Right renal pelvis (tissue), 4 donors: ENCODE measurements around the gene ASRGL1. TPM values are rescaled to one million over a fixed set of nuclear protein-coding genes. Genes with fewer than 3 reads are reported as not detected.

Experiments used
- DNase-seq, 4 donors: peaks; one replicate each; pipeline ENCODE4 v3.0.0-alpha.2; 2013; ENCODE audit warnings: low read depth in 4 of 4, low spot score in 3 of 4, missing footprints in 1 of 4
- polyA plus RNA-seq, 4 donors: library from polyadenylated mRNA; unstranded; fragments of 120-200 nt; gene quantifications; one replicate each; pipeline ENCODE4 v1.2.1, GENCODE V29; 2013; ENCODE audit not compliant: insufficient read length in 4 of 4

Gene ASRGL1
- polyA plus RNA-seq, 4 donors: 49.1 to 65.9 (median 59.6) TPM

- no peak for DNase-seq
Observed at GRCh38 chr11:62411524-62411923, 74.3 kb downstream of the ASRGL1 start.

DNA sequence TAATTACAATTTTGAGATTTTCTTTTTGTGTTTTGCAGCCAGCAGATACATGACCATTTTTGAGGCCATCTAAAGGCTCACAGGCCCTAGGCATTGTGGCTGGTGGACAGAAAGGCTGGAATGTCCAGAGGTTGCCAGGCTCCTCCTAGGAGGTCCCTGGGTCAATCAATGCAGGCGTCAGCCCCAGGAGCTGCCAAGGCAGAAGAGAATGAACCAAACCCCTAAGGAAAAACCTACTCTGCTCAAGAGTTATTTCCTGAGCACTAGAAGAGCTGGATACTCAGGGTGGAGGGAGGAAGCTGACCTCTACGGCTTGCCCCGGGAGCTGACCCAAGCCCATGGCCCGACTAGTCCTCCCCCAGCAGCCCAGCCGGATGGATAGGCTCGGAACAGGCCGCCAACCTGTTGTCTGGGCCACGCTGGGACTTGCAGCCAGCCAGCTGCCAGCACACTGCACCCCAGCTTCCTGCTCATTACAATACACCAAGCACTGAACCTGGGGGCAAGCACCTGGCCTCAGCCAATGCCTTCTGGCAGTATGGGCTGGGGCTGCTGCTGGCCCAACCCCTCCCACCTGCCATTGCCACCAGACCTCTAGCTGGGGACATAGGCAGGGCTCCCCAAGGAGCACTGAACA lies 75.9 kb downstream of the ASRGL1 start:
- DNase-seq: no peak

DNA sequence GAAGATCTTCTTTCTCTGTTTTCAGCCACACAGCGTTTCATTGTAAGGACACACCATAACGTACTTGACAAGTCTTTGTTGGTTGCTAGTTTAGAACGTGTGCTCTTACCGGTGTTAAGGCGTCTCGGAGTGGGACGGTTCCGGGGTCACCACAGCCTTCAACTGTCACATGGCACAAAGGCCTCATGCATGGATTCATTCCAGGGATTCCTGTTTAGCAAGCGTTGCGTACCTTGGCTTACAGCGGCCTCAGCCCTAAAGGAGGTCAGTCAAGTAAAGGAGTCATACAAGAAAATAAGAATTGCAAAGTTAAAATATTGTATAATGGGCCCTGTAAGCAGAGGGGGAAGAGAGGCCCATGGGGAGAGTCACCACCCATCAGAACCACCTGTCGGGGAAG lies 79.3 kb downstream of the ASRGL1 start:
- no peak for DNase-seq

DNA sequence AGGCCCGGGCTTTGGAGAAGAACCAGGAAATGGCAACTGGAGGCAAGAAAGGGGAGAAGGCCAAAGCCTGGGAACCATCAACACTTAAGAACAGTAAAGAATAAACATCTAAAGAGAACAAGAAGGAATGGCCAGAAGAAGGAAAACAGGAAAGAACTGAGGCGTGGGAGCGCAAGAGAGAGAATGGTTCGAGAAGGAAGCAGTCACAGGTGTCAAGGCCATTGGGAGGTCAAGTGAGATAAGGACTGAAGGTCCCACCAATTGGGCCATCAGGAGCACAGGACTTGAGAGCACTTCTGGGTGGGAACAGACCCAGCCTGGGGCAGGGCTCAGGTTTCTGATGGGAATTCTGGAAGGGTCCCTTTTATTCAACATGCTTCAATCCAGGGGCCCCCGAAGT lies 80.9 kb downstream of the ASRGL1 start:
- no peak for DNase-seq

DNA sequence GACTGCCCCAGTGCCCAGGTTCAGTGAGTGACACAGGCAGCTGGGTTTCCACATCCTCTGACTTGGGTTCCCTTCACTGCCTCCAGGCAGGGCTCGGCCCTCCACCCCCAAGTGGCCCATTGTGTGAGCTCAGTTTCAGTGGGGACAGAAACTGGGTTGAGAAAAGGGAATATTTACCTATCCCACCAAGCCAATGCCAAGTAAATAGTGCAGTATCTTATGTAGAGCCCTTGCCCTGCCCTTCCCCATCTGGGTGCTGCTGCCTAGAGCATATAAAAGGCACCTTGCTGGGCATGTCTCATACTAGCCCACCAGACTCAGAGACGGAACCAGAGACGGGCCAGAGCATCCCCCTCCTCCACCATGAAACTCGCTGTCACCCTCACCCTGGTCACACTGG lies 81.5 kb downstream of the ASRGL1 start, which contains the start of gene SCGB1A1:
Gene SCGB1A1, plus strand, starts transcription at position 301 of the 400 bp plus-strand sequence. Its CDS starts 63 bp downstream, at position 364.
- no peak for DNase-seq

DNA sequence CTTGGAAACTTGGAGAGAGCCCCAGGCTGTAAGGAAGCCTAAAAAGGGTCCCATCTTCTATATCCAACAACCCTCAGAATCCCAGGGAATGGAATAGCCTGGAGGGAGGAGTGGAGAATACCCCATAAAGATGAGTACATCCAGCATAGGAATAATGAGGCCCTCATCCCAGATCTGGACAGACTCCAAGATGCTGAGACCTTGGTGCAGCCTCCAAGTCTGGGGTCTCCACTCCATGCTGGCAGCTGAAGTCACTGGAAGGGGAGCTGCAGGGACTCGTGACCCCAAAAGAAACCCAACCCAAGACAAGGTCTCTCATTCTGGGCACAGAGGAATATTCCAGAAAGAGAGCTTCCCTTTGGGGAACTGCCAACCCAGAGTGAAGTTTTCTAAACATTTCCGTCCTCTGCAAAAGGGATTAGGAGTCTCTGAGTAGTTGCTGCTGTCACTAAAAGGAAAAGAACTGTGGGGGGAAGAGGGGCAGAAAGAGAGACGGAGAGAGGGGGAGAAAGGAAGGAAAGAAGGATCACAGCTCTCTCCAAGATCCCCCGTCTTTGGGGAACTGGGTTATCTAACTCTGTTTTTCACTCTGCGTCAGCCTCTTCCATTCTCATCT lies 82.2 kb downstream of the ASRGL1 start:
- no peak for DNase-seq

DNA sequence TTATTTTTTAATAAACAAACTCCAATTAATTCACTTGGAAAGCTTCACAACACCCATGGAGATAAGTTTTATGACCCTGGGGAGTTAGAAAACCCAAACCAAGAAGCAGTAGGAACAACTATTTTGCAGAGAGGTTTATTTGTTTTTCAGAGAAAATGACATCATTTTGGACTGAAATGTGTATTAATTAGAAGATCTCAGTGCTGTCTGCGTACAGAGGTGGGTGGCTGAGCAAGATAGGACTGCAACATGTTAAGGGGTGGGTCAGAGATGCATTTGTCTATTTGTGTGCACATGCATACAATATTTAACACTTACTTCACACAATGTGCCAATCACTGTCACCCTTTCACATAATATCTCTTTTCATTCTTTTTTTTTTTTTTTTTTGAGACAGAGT lies 82.7 kb downstream of the ASRGL1 start:
- no peak for DNase-seq

- DNase-seq: no peak
Observed at GRCh38 chr11:62420882-62421281, 83.6 kb downstream of the ASRGL1 start.

DNA sequence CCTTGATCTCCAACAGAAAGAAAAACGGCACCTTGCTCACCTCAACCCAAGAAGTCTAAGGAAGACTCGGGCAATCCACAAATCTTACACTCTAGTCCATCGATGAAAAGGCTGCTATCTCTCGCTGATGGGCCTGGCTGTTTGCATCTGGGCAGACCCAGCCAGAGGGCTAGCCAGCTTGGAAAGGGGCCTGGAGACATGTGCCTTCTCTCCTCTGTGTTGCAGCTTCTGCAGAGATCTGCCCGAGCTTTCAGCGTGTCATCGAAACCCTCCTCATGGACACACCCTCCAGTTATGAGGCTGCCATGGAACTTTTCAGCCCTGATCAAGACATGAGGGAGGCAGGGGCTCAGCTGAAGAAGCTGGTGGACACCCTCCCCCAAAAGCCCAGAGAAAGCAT lies 84.7 kb downstream of the ASRGL1 start:
- no peak for DNase-seq

DNA sequence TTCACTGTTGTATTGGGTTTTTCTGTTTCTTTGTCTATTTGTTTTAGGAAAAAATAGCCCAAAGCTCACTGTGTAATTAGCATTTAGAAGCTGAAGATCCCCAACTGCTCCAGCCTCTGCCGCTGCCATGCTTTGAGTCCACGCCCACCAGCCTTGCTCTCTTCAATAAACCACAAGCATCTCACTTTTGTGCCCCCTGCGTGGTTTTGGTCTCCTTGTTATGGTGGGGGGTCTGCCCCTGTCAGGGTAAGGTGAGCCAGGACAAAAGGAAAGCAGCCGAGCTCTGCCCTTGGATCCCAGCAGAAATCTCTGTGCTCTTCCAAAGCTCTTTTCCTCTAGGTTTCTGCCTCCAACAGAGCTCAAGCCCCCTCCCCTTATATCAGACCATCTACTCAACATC lies 85.8 kb downstream of the ASRGL1 start:
- no peak for DNase-seq

DNA sequence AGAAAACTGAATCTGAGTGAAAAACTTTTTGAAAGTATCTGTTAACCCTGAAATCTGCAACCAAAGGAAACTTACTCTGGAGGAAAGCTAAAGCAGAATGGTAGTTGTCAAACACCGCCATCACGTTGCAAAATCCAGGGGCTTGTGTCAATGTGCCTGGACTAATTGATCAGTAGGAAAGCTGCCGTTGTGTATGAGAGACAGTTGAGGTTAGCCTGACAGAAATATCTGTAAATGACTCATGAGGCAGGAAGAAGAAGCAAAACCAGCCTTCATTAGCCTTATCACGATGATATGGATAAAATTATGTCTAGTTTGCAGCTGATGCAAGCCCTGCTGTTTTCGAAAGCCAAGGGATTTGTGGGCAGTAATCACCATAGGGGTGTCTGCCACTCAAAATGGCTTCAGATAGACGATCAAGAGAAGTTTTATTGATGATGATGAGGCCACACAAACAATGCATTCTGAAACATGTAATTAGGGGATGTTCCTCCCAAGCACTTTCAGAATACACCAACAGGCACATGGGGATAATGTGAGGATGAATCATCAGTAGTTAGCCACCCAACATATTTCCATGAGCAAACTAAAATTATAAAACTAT lies 90.5 kb downstream of the ASRGL1 start:
- DNase-seq: no peak

- DNase-seq: no peak
Observed at GRCh38 chr11:62428871-62429560, 91.8 kb downstream of the ASRGL1 start.

- DNase-seq: no peak
Observed at GRCh38 chr11:62430425-62430824, 93.2 kb downstream of the ASRGL1 start.

DNA sequence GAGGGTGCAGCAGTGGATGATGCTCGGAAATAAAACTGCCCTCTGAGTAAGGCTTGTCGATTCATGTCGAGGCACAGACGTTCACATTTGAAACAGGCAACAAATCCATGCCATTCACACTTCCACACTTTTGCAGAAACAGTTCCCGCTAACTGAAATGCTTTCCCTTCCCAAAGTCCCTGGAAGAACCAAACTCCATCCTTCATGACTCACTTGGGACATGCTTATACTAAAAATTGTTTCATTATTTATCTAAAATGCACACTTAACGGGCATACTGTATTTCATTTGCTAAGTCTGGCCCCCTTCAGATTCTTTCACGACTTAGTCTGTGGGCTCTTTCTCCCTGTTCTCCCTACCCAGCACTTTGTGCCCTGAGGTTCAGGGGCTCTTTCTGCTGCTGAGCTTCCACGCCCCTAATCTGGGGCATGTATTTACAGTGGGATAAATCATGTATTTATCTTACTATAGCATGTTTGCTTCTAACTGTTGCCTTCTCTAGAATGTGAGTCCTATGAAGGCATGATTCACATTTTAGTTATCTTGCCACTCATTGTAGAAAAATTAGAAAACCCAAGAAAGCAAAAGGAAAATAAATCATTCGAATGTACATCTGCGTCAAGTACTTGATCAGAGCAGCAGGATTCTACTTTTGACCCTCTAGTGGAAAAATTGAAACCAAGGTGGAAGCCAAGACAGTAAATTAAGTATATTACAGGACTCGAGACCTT lies 94.1 kb downstream of the ASRGL1 start:
- DNase-seq: no peak

DNA sequence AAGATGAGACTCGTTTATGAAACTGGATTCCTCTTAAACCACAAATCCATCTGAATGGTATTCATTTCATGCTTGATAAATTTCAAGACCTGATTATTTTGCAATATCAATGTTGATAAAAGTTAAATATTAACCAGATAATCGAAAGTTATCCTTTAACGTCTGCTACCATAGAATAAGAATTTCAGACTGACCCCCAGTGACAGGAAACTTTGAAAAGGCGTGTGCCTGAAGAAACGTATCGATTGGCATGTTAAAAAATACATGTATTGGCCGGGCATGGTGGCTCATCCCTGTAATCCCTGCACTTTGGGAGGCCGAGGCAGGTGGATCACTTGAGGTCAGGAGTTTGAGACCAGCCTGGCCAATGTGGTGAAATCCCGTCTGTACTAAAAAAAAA lies 95.4 kb downstream of the ASRGL1 start:
- no peak for DNase-seq

GRCh38 chr11:62433141-62433903 lies 96.1 kb downstream of the ASRGL1 start:
- no peak for DNase-seq

- no peak for DNase-seq
Observed at GRCh38 chr11:62433904-62434276, 96.6 kb downstream of the ASRGL1 start.

DNA sequence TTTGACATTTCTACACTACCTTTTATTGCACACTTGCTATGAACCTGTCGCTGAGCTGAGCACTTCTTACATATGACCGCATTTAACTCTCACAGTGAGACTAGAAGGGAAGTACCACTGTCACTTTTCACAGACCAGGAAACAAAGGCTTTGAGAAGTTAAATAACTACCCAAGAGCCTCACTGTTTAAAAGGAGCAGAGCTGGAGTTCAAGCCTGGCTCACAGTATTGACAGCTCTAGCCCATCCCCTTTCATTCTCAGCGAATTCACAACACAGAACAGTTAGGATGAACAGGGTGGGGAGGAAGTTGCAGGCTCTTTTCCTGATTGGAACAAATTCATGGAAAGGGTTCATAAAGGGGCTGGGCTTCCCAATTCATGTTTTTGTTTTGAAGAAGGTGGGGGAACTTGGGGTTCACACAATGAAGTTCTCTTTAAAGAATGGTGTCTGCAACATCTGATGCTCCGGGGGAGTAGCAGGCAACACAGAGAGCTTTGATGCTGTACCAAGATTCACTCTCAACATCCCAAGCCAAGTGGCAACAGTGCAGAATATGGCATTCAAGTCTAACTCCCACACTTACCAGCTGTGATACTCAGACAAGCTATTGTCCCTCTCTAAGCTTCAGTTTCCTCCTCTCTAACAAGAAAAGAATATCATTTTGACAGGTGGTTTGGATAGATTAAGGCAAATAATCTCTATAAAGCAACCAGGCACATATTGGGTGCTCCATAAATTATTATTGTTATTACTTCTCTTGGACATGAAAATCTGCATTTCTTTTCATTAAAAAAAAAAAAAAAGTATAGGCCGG lies 98.8 kb downstream of the ASRGL1 start:
- no peak for DNase-seq

DNA sequence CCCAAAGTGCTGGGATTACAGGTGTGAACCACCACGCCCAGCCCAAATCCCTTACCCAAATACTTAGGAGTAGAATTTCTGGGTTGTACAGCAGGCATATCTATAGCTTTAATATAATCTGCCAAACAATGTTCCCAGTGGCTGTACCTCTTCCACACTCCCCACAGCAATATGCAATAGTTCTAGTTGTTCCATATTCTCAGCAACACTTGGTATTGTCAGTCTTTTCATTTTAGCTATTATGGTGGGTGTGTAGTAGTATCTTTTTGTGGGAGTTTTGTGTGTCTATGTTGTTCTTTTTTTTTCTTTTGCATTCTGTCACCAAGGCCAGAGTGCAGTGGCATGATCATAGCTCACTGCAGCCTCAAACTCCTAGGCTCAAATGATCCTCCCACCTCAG lies 100.4 kb downstream of the ASRGL1 start:
- no peak for DNase-seq
